Nephron (organoid): ENCODE results near the gene TPPP.
"Not testable (repeated sequence)": the region's sequence is repeated elsewhere in the genome, so short reads cannot be mapped to it uniquely, and the experiment has no call there.

Experiments used
- H3K27ac Mint-ChIP-seq, 3 experiments: 2 replicates each; pipeline ENCODE4 v1.8.0; 2020; ENCODE audit warnings: mixed read lengths in 3 of 3, mild to moderate bottlenecking in 2 of 3, moderate library complexity in 1 of 3
- H3K27me3 Mint-ChIP-seq: 2 replicates; pipeline ENCODE4 v1.8.0; 2021; ENCODE audit warnings: low read depth, mild to moderate bottlenecking, moderate library complexity, mixed read lengths
- H3K36me3 Mint-ChIP-seq: 2 replicates; pipeline ENCODE4 v1.8.0; 2020; ENCODE audit warnings: low read depth, mixed read lengths
- H3K4me1 Mint-ChIP-seq: 2 replicates; pipeline ENCODE4 v1.8.0; 2020; ENCODE audit warnings: mixed read lengths
- H3K4me3 Mint-ChIP-seq, 3 experiments: 2 replicates each; pipeline ENCODE4 v1.8.0; 2020; ENCODE audit warnings: mild to moderate bottlenecking in 3 of 3, mixed read lengths in 3 of 3, moderate library complexity in 2 of 3
- H3K9me3 Mint-ChIP-seq: 2 replicates; pipeline ENCODE4 v1.8.0; 2020; ENCODE audit warnings: mixed read lengths
- CTCF ChIP-seq, 3 experiments: fragments of 200-600 bp; sonication (generic); IDR thresholded peaks; one replicate each; pipeline ENCODE4 v1.5.0; 2021; ENCODE audit warnings: antibody characterized with exemption in 3 of 3; ENCODE audit not compliant: unreplicated experiment in 3 of 3

Gene TPPP

DNA sequence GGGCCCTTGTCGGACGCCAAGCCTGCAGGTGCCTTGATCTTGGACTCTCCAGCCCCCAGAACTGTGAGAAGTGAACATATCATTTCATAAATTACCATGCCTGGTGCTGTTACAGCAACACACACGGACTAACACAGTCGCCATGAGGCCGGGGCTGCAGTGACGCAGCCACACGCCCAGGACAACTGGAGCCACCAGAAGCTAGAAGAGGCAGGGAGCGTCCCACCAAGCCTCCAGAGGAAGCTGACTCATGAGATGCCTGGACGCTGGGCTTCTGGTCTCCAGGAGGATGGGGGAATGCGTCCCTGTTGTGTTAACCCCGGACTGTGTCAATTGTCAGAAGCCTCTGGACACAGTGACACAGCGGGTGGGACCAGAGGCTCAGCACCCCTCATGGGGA lies 6.2 kb downstream of the TPPP start:
- H3K4me1 Mint-ChIP-seq, H3K4me3 Mint-ChIP-seq, H3K9me3 Mint-ChIP-seq, H3K36me3 Mint-ChIP-seq, H3K27ac Mint-ChIP-seq: not testable (repeated sequence)
- peaks cover 16% of the 10 kb centered on the region for H3K27me3 Mint-ChIP-seq

- H3K27ac Mint-ChIP-seq, H3K4me3 Mint-ChIP-seq, H3K9me3 Mint-ChIP-seq, H3K4me1 Mint-ChIP-seq, H3K36me3 Mint-ChIP-seq: not testable (repeated sequence)
- peaks cover 16% of the 10 kb centered on the region for H3K27me3 Mint-ChIP-seq
Observed at GRCh38 chr5:686172-686523, 7.0 kb downstream of the TPPP start.

DNA sequence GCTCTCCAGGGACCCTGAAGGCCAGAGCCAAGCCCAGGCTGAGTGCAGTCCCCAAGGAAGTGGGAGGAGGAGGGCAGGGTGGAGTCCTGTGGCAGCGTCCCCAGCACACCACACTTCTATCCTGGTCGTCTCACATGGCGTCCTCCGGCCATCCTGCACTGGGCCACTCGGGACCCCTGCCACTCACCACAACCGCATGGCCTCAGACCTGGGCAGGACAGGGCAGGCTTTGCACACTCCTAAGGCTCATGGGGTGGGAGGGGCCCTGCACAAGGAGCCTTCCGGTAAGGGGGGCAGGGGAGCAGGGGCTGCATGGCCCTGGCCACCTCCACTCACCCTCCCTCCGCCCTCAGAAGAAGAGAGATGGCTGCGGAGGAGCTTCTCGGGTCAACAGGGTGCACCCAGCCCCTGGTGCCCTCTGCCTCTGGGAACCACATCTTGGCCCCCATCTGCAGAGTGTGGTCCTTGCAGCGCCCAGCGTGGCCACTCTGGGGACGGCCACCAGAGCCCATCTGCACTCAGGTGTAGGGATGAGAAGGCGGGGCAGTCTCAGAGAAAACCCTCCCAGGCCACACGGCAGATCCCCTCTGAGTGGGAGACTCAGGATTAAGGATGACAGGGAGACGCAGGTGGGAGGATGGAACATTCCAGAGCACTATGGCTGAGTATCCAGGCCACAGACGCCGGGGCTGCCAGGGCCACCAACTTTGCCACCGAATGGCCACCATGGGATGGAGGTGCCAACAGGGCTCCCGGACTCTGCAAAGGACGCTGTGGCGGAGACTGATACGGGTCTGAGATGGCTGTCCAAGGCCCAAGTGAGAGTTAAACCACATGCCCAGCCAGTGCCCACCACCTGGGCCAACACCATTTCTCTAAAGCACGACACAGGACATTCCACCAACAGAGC lies 7.6 kb downstream of the TPPP start:
- no peaks in the 10 kb centered on the region for H3K9me3 Mint-ChIP-seq
- no peak overlapping the region for H3K27ac Mint-ChIP-seq
- TF ChIP-seq CTCF (IDR thresholded peaks at IDR 0.05; ENCODE audit: unreplicated experiment in 3 of 3): no peak
- peaks cover 16% of the 10 kb centered on the region for H3K27me3 Mint-ChIP-seq
- H3K4me1 Mint-ChIP-seq: no peaks in the 10 kb centered on the region
- H3K36me3 Mint-ChIP-seq: no peaks in the 10 kb centered on the region
- no peak overlapping the region for H3K4me3 Mint-ChIP-seq

DNA sequence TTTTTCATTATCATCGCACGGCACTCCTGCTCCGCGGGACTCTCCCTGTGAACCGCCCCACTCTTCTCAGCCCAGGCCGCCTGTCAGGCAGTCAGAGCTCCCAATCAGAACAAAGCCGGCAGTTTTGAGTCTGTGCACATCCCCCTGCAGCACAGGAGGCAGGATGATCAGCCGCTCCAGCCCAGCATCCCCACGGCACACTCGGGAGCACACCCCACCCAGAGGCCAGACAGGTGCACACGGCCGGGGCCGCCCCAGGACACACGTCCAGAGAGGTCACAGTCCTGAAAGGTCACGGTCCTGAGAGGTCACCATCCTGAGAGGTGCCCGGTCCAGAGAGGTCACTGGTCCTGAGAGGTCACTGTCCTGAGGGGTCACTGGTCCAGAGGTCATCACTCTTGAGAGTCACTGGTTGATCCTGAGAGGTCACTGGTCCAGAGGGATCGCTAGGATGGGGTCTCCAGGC lies 8.4 kb downstream of the TPPP start:
- no peak overlapping the region for H3K27ac Mint-ChIP-seq
- no peaks in the 10 kb centered on the region for H3K4me1 Mint-ChIP-seq
- no peaks in the 10 kb centered on the region for H3K36me3 Mint-ChIP-seq
- no peak overlapping the region for H3K4me3 Mint-ChIP-seq
- H3K27me3 Mint-ChIP-seq: peaks cover 16% of the 10 kb centered on the region
- TF ChIP-seq CTCF (IDR thresholded peaks at IDR 0.05; ENCODE audit: unreplicated experiment in 3 of 3): no peak
- H3K9me3 Mint-ChIP-seq: no peaks in the 10 kb centered on the region

GRCh38 chr5:683551-684481 lies 9.3 kb downstream of the TPPP start:
- Mint-ChIP-seq H3K27ac (no peak overlapping the region), H3K4me1 (no peaks in the 10 kb centered on the region), H3K4me3 (no peak overlapping the region), H3K9me3 (no peaks in the 10 kb centered on the region), H3K36me3 (no peaks in the 10 kb centered on the region), H3K27me3 (peaks cover 16% of the 10 kb centered on the region)
- no peak for TF ChIP-seq CTCF (IDR thresholded peaks at IDR 0.05; ENCODE audit: unreplicated experiment in 3 of 3)

GRCh38 chr5:682651-683358 lies 10.3 kb downstream of the TPPP start:
- H3K27me3 Mint-ChIP-seq: peaks cover 16% of the 10 kb centered on the region
- H3K9me3 Mint-ChIP-seq, H3K4me1 Mint-ChIP-seq, H3K36me3 Mint-ChIP-seq, H3K27ac Mint-ChIP-seq, H3K4me3 Mint-ChIP-seq: not testable (repeated sequence)

DNA sequence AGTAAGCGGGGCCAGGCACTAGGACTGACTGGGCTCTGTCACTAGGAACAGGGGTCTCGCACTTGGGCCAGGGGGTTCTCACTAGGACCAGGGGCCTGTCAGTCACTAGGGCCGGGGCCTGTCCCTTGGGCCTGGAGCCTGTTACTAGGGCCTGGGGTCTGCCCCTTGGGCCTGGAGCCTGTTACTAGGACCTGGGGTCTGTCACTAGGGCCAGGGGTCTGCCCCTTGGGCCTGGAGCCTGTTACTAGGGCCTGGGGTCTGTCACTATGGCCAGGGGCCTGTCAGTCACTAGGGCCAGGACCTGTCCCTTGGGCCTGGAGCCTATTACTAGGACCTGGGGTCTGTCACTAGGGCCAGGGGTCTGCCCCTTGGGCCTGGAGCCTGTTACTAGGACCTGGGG lies 10.9 kb downstream of the TPPP start:
- not testable (repeated sequence) for H3K4me3 Mint-ChIP-seq

GRCh38 chr5:681317-682191 lies 11.6 kb downstream of the TPPP start:
- H3K27ac Mint-ChIP-seq, H3K4me1 Mint-ChIP-seq, H3K4me3 Mint-ChIP-seq, H3K36me3 Mint-ChIP-seq, H3K9me3 Mint-ChIP-seq: not testable (repeated sequence)
- H3K27me3 Mint-ChIP-seq: peaks cover 12% of the 10 kb centered on the region

More for the DNA sequence above, 10.9 kb downstream of the TPPP start:
- H3K4me1 Mint-ChIP-seq, H3K27ac Mint-ChIP-seq, H3K9me3 Mint-ChIP-seq, H3K36me3 Mint-ChIP-seq: not testable (repeated sequence)
- H3K27me3 Mint-ChIP-seq: peaks cover 16% of the 10 kb centered on the region

DNA sequence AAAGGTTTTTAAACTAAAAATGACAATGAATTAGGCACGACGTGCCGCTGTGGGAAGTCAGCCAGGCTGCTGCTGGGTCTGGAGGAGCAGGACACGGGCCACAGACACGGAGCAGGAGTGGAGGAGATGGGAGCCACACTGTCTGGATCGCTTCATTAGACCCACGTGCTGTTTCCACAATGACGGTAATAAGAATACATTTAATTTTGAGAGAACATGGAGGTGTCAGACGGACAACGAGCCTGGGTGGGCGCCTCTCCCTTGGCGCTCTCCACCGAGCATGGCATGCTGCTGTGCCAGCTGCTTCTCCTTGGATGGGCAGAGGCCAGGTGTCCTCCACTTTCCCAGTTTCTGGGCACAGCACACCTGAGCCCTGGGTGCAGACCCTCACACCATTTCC lies 12.3 kb downstream of the TPPP start:
- not testable (repeated sequence) for H3K4me1 Mint-ChIP-seq, H3K9me3 Mint-ChIP-seq, H3K27ac Mint-ChIP-seq, H3K4me3 Mint-ChIP-seq, H3K36me3 Mint-ChIP-seq
- peaks cover 14% of the 10 kb centered on the region for H3K27me3 Mint-ChIP-seq

- H3K27me3 Mint-ChIP-seq: peaks cover 12% of the 10 kb centered on the region
- not testable (repeated sequence) for H3K9me3 Mint-ChIP-seq, H3K4me3 Mint-ChIP-seq, H3K27ac Mint-ChIP-seq, H3K36me3 Mint-ChIP-seq, H3K4me1 Mint-ChIP-seq
Observed at GRCh38 chr5:680118-680795, 12.9 kb downstream of the TPPP start.
